Activated CD4-positive, alpha-beta T cell treated with anti-CD3 and anti-CD28 coated beads, Interleukin-2, amount 10 ng/mL, durations not matched to agents 7 days and 5 days (primary cell): Measurements from ENCODE around the gene OR7G1. TPM values are rescaled to one million over a fixed set of nuclear protein-coding genes. Genes with fewer than 3 reads are reported as not detected.
"Not testable (repeated sequence)": the region's sequence is repeated elsewhere in the genome, so short reads cannot be mapped to it uniquely, and the experiment has no call there.

Source experiments
- CTCF ChIA-PET: fragments of 350-600 bp; sonication (Branson Sonifier 250); formaldehyde crosslinking; loops from one replicate; lab custom pipeline; 2021; ENCODE audit warnings: antibody characterized with exemption; lab: Charles Lee
- POLR2A ChIA-PET: fragments of 350-600 bp; sonication (Branson Sonifier 250); formaldehyde crosslinking; loops from one replicate; lab custom pipeline; 2021; ENCODE audit warnings: antibody characterized with exemption; lab: Charles Lee
- DNase-seq: peaks from one replicate; pipeline ENCODE4 v3.0.0-alpha.2; 2020
- H3K27ac Mint-ChIP-seq: one replicate; pipeline ENCODE4 v1.8.0; 2021; ENCODE audit warnings: mild to moderate bottlenecking, moderate library complexity, mixed read lengths
- H3K27me3 Mint-ChIP-seq: one replicate; pipeline ENCODE4 v1.8.0; 2021; ENCODE audit warnings: mixed read lengths
- H3K36me3 Mint-ChIP-seq: one replicate; pipeline ENCODE4 v1.8.0; 2021; ENCODE audit warnings: low read depth, mixed read lengths
- H3K4me1 Mint-ChIP-seq: one replicate; pipeline ENCODE4 v1.8.0; 2021; ENCODE audit warnings: mixed read lengths
- H3K4me3 Mint-ChIP-seq: one replicate; pipeline ENCODE4 v1.8.0; 2021; ENCODE audit warnings: mild to moderate bottlenecking, moderate library complexity, mixed read lengths
- H3K9me3 Mint-ChIP-seq: one replicate; pipeline ENCODE4 v1.8.0; 2021; ENCODE audit warnings: mixed read lengths
- total RNA-seq, 2 experiments: library from RNA; stranded (reverse); gene quantifications; one replicate each; pipeline ENCODE4 v1.2.3, GENCODE V29; 2021

The OR7G1 gene
- total RNA-seq, 2 experiments from 2014 or later, result not detected

DNA sequence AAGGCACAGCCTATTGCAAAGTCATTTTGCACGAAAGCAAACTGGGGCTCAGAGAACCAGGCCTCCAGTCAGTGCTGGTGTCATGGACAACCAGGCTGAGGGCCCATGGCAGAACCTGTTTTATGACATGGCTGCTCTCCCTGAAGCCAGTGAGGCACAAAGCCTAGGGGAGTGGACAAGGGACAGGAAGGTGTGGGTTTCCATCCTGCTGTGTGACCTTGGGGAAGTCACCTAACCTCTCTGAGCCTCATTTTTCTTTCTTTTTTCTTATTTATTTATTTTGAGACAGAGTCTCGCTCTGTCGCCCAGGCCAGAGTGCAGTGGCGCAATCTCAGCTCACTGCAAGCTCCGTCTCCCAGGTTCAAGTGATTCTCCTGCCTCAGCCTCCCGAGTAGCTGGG is 43.8 kb downstream of the OR7G1 start:
- H3K27ac Mint-ChIP-seq, H3K9me3 Mint-ChIP-seq, POLR2A ChIA-PET, H3K36me3 Mint-ChIP-seq, H3K27me3 Mint-ChIP-seq, CTCF ChIA-PET, H3K4me1 Mint-ChIP-seq, H3K4me3 Mint-ChIP-seq, DNase-seq: not testable (repeated sequence)

DNA sequence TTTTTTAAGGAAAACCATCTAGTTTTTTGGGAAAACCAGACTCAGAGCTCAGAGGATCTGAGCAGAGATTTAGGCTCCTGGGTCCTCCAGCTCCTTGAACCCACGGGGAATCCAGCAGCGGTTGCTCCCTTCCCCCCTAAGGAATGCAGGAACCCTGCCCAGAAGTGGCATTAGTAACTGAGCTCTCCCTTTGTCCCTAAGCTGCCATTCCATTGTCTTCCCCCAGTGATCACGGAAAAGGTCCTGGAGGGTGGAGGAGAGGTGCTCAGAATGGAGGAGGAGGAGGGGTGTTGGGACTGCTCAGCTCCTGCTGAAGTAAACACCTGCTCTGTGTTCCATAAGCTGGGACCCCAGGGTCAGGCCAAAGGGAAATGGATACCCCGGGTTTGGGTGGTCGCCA is 45.5 kb downstream of the OR7G1 start:
- Mint-ChIP-seq H3K4me3 (no peak overlapping the region), H3K27me3 (no peaks in the 10 kb centered on the region), H3K27ac (no peak overlapping the region), H3K9me3 (no peaks in the 10 kb centered on the region), H3K36me3 (no peaks in the 10 kb centered on the region), H3K4me1 (no peaks in the 10 kb centered on the region)
- no peak for DNase-seq
- POLR2A ChIA-PET, result no interaction called here
- CTCF ChIA-PET, result no interaction called here

DNA sequence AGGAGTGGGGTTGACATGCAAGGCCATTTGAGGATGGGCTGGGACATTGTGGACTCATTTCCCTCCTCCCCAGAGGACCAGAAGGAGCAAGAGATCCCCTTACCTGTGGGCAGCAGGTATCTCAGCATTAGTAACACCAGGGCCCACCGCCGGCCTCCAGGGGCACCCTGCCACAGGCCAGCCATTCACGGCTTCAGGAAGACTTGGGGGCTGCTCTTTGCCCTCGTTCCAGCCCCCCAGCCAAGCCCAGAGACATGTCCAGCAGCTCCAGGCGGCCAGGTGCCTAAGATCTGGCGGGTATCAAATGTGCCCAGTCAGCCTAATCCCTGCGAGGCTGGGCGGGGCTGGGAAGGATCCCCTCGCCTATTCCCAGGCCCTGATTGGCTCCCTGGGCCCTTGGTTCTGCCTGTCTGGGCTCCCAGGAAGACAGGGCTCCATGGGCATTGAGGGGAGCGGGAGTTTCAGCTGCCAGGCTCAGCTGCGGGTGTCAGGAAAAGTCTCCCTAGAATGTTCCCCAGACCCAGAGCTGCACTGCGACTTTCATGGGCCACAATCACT is 50.0 kb downstream of the OR7G1 start:
- DNase-seq, result no peak
- no peak overlapping the region for H3K27ac Mint-ChIP-seq
- no peaks in the 10 kb centered on the region for H3K4me1 Mint-ChIP-seq
- CTCF ChIA-PET, result no interaction called here
- H3K27me3 Mint-ChIP-seq, result no peaks in the 10 kb centered on the region
- H3K36me3 Mint-ChIP-seq, result no peaks in the 10 kb centered on the region
- POLR2A ChIA-PET, result no interaction called here
- H3K4me3 Mint-ChIP-seq, result no peak overlapping the region
- no peaks in the 10 kb centered on the region for H3K9me3 Mint-ChIP-seq

Other genes starting within 250 kb of the OR7G1 start
- not detected for gene MUC16, start 105.4 kb downstream of the OR7G1 start, total RNA-seq
- gene OR1M1, start 28.7 kb downstream of the OR7G1 start, total RNA-seq, result not detected
- gene OR7G2, start 8.3 kb downstream of the OR7G1 start, total RNA-seq, result not detected
- gene OR7G3, start 11.2 kb upstream of the OR7G1 start, total RNA-seq, result not detected
- 10 to 100 TPM; 40.2 to 42.0 TPM for gene ZNF317, start 24.6 kb upstream of the OR7G1 start, total RNA-seq
- gene OR7D2, start 63.2 kb upstream of the OR7G1 start, total RNA-seq, result not detected
- not detected for gene OR7D4, start 103.8 kb upstream of the OR7G1 start, total RNA-seq
- not detected for gene OR7E24, start 135.2 kb upstream of the OR7G1 start, total RNA-seq
- 10 to 100 TPM in 1 of 2 experiments, 1 to 10 TPM in 1; 9.2 to 10.6 TPM for gene ZNF699, start 194.1 kb upstream of the OR7G1 start, total RNA-seq
- gene ZNF559, start 208.4 kb upstream of the OR7G1 start, total RNA-seq, result 10 to 100 TPM; 14.2 to 15.2 TPM
- under 1 TPM; 0.69 to 0.75 TPM for gene ZNF177, start 247.2 kb upstream of the OR7G1 start, total RNA-seq